Stimulated activated effector memory CD8-positive, alpha-beta T cell treated with anti-CD3 and anti-CD28 coated beads, Interleukin-12 subunit alpha, Interleukin-12 subunit beta, amount 100 ng/mL, for 72 hours (primary cell): ENCODE measurements around the gene ITGA5.

ENCODE experiments used
- ATAC-seq: fragments of 150-1000 bp; cut with Tn5 transposase; 2 replicates; pipeline ENCODE4 v1.10.0; 2021
- DNase-seq, 2 donors: peaks; one replicate each; pipeline ENCODE4 v3.0.0; 2021 to 2022; ENCODE audit warnings: low spot score in 2 of 2
- H3K27ac Mint-ChIP-seq: one replicate; pipeline ENCODE4 v1.8.0; 2022; ENCODE audit warnings: mild to moderate bottlenecking, mixed read lengths
- H3K36me3 Mint-ChIP-seq: one replicate; pipeline ENCODE4 v1.8.0; 2022; ENCODE audit warnings: mild to moderate bottlenecking, mixed read lengths
- H3K4me1 Mint-ChIP-seq: one replicate; pipeline ENCODE4 v1.8.0; 2022; ENCODE audit warnings: mixed read lengths
- H3K4me3 Mint-ChIP-seq: one replicate; pipeline ENCODE4 v1.8.0; 2022; ENCODE audit warnings: mild to moderate bottlenecking, mixed read lengths
- H3K9me3 Mint-ChIP-seq: one replicate; pipeline ENCODE4 v1.8.0; 2022; ENCODE audit warnings: mixed read lengths

Gene ITGA5

GRCh38 chr12:54377007-54377406, 42.1 kb downstream of the ITGA5 start:
- ATAC-seq: no peak
- Mint-ChIP-seq H3K4me3 (no peak overlapping the region), H3K27ac (no peak overlapping the region)

GRCh38 chr12:54376596-54376995, 42.5 kb downstream of the ITGA5 start:
- H3K4me1 Mint-ChIP-seq: peaks cover 27% of the 10 kb centered on the region
- H3K36me3 Mint-ChIP-seq: peaks cover 9% of the 10 kb centered on the region
- peak overlapping the region; percentile 21 for H3K27ac Mint-ChIP-seq
- no peaks in the 10 kb centered on the region for H3K9me3 Mint-ChIP-seq
- no peak for ATAC-seq
- no peak overlapping the region for H3K4me3 Mint-ChIP-seq
- no peak for DNase-seq

More at GRCh38 chr12:54377007-54377406, 42.1 kb downstream of the ITGA5 start:
- peaks cover 9% of the 10 kb centered on the region for H3K36me3 Mint-ChIP-seq
- H3K9me3 Mint-ChIP-seq: no peaks in the 10 kb centered on the region
- H3K4me1 Mint-ChIP-seq: peaks cover 24% of the 10 kb centered on the region
- no peak for DNase-seq

GRCh38 chr12:54375259-54375579, 43.8 kb downstream of the ITGA5 start:
- Mint-ChIP-seq H3K9me3 (no peaks in the 10 kb centered on the region), H3K36me3 (peaks cover 9% of the 10 kb centered on the region), H3K4me3 (no peak overlapping the region), H3K4me1 (peaks cover 34% of the 10 kb centered on the region), H3K27ac (peak overlapping the region; percentile 64)
- DNase-seq: no peak
- ATAC-seq: no peak

- Mint-ChIP-seq H3K36me3 (peaks cover 5% of the 10 kb centered on the region), H3K4me3 (no peak overlapping the region), H3K9me3 (no peaks in the 10 kb centered on the region), H3K4me1 (peaks cover 31% of the 10 kb centered on the region), H3K27ac (peak overlapping the region; percentile 64)
- ATAC-seq (no peak), DNase-seq (no peak)
Observed at GRCh38 chr12:54374562-54375258, 44.4 kb downstream of the ITGA5 start.

GRCh38 chr12:54373649-54374561, 45.2 kb downstream of the ITGA5 start:
- ATAC-seq (peak; percentile 64), DNase-seq (no peak)
- no peaks in the 10 kb centered on the region for H3K36me3 Mint-ChIP-seq
- no peaks in the 10 kb centered on the region for H3K9me3 Mint-ChIP-seq
- peak overlapping the region; percentile 82 for H3K27ac Mint-ChIP-seq
- H3K4me1 Mint-ChIP-seq: peaks cover 34% of the 10 kb centered on the region
- no peak overlapping the region for H3K4me3 Mint-ChIP-seq

GRCh38 chr12:54372113-54372806, 46.8 kb downstream of the ITGA5 start:
- ATAC-seq: no peak

GRCh38 chr12:54371328-54372112, 47.5 kb downstream of the ITGA5 start:
- DNase-seq (no peak), ATAC-seq (no peak)
- Mint-ChIP-seq H3K27ac (peak overlapping the region; percentile 74), H3K9me3 (no peaks in the 10 kb centered on the region), H3K4me3 (no peak overlapping the region), H3K4me1 (peaks cover 39% of the 10 kb centered on the region), H3K36me3 (no peaks in the 10 kb centered on the region)

More at GRCh38 chr12:54372113-54372806, 46.8 kb downstream of the ITGA5 start:
- H3K27ac Mint-ChIP-seq: peak overlapping the region; percentile 43
- no peak for DNase-seq
- H3K4me3 Mint-ChIP-seq: no peak overlapping the region
- H3K9me3 Mint-ChIP-seq: no peaks in the 10 kb centered on the region
- no peaks in the 10 kb centered on the region for H3K36me3 Mint-ChIP-seq
- peaks cover 39% of the 10 kb centered on the region for H3K4me1 Mint-ChIP-seq

- H3K4me1 Mint-ChIP-seq: peaks cover 39% of the 10 kb centered on the region
- ATAC-seq (no peak), DNase-seq (no peak)
- no peaks in the 10 kb centered on the region for H3K9me3 Mint-ChIP-seq
- peak overlapping the region; percentile 56 for H3K4me3 Mint-ChIP-seq
- no peaks in the 10 kb centered on the region for H3K36me3 Mint-ChIP-seq
- H3K27ac Mint-ChIP-seq: no peak overlapping the region
Observed at GRCh38 chr12:54370171-54370730, 48.8 kb downstream of the ITGA5 start.

- DNase-seq: no peak
- H3K4me3 Mint-ChIP-seq: peak overlapping the region; percentile 56
- peaks cover 44% of the 10 kb centered on the region for H3K4me1 Mint-ChIP-seq
- ATAC-seq: no peak
- H3K27ac Mint-ChIP-seq: no peak overlapping the region
- no peaks in the 10 kb centered on the region for H3K36me3 Mint-ChIP-seq
- no peaks in the 10 kb centered on the region for H3K9me3 Mint-ChIP-seq
Observed at GRCh38 chr12:54369597-54370131, 49.4 kb downstream of the ITGA5 start.

GRCh38 chr12:54368709-54369596, 50.1 kb downstream of the ITGA5 start:
- Mint-ChIP-seq H3K9me3 (no peaks in the 10 kb centered on the region), H3K4me1 (peaks cover 51% of the 10 kb centered on the region), H3K36me3 (no peaks in the 10 kb centered on the region), H3K27ac (no peak overlapping the region), H3K4me3 (peak overlapping the region; percentile 56)
- DNase-seq (peak; percentile 82 to 92), ATAC-seq (peak; percentile 83)

- Mint-ChIP-seq H3K4me3 (peak overlapping the region; percentile 56), H3K27ac (no peak overlapping the region), H3K9me3 (no peaks in the 10 kb centered on the region), H3K36me3 (no peaks in the 10 kb centered on the region), H3K4me1 (peaks cover 51% of the 10 kb centered on the region)
- no peak for DNase-seq
- peak; percentile 5 for ATAC-seq
Observed at GRCh38 chr12:54368025-54368708, 50.9 kb downstream of the ITGA5 start.

GRCh38 chr12:54364413-54364812, 54.7 kb downstream of the ITGA5 start, which contains the start of gene GPR84:
Gene GPR84 (minus strand): TSS chr12:54364486. CDS start chr12:54363851, 635 bp downstream.
- peak within 1 kb of the TSS; percentile 40 for H3K4me3 Mint-ChIP-seq
- DNase-seq (peak in 1 of 2 donors; percentile 61), ATAC-seq (peak; percentile 69)
- no peaks in the 10 kb centered on the region for H3K36me3 Mint-ChIP-seq
- no peaks in the 10 kb centered on the region for H3K9me3 Mint-ChIP-seq
- peaks cover 44% of the 10 kb centered on the region for H3K4me1 Mint-ChIP-seq
- H3K27ac Mint-ChIP-seq: peak within 1 kb of the TSS; percentile 46

GRCh38 chr12:54363618-54364017, 55.4 kb downstream of the ITGA5 start:
- H3K4me3 Mint-ChIP-seq: peak overlapping the region; percentile 40
- ATAC-seq (no peak), DNase-seq (no peak)
- peak overlapping the region; percentile 46 for H3K27ac Mint-ChIP-seq
- H3K36me3 Mint-ChIP-seq: no peaks in the 10 kb centered on the region
- peaks cover 37% of the 10 kb centered on the region for H3K4me1 Mint-ChIP-seq
- H3K9me3 Mint-ChIP-seq: no peaks in the 10 kb centered on the region
